Ectodermal cell (in vitro differentiated cells): ENCODE measurements around the gene SPRR2F. TPM values are rescaled to one million over a fixed set of nuclear protein-coding genes. Genes with fewer than 3 reads are reported as not detected.
"Not testable (repeated sequence)": the region's sequence is repeated elsewhere in the genome, so short reads cannot be mapped to it uniquely, and the experiment has no call there.

Experiments
- H3K27ac ChIP-seq: 2 replicates; pipeline ENCODE4 v1.7.0; 2013; ENCODE audit warnings: mild to moderate bottlenecking, low read depth, low read length; ENCODE audit not compliant: insufficient read depth, poor library complexity, severe bottlenecking
- H3K27me3 ChIP-seq: 2 replicates; pipeline ENCODE4 v1.7.0; 2013; ENCODE audit warnings: mild to moderate bottlenecking, low read length; ENCODE audit not compliant: insufficient read depth, control insufficient read depth, poor library complexity, severe bottlenecking
- H3K36me3 ChIP-seq: one replicate; pipeline ENCODE4 v1.7.0; 2013; ENCODE audit warnings: low read length; ENCODE audit not compliant: control insufficient read depth, insufficient read depth
- H3K4me1 ChIP-seq: one replicate; pipeline ENCODE4 v1.7.0; 2013; ENCODE audit warnings: low read length; ENCODE audit not compliant: control insufficient read depth, insufficient read depth
- H3K4me3 ChIP-seq: 2 replicates; pipeline ENCODE4 v1.7.0; 2013; ENCODE audit warnings: low read depth, low read length, control low read depth; ENCODE audit not compliant: insufficient read depth
- H3K9me3 ChIP-seq: 2 replicates; pipeline ENCODE4 v1.7.0; 2013; ENCODE audit warnings: mild to moderate bottlenecking, low read length, moderate library complexity; ENCODE audit not compliant: control insufficient read depth
- WGBS, 2 experiments: methylation state at CpG; one replicate each; pipeline ENCODE4 v1.1.7; 2013; ENCODE audit warnings: missing lambda C conversion rate in 2 of 2; 5-methylcytosine and 5-hydroxymethylcytosine counted together
- polyA plus RNA-seq, 4 experiments: library from polyadenylated mRNA; stranded (reverse); fragments of 50-300 nt; gene quantifications; one replicate each; pipeline ENCODE4 v1.2.3, GENCODE V29; 2013

Gene SPRR2F, protein sequence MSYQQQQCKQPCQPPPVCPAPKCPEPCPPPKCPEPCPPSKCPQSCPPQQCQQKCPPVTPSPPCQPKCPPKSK
- polyA plus RNA-seq (2013, experiment 1 of 4): not detected
- not detected for polyA plus RNA-seq (2013, experiment 2 of 4)
- not detected for polyA plus RNA-seq (2013, experiment 3 of 4)
- polyA plus RNA-seq (2013, experiment 4 of 4): not detected

DNA sequence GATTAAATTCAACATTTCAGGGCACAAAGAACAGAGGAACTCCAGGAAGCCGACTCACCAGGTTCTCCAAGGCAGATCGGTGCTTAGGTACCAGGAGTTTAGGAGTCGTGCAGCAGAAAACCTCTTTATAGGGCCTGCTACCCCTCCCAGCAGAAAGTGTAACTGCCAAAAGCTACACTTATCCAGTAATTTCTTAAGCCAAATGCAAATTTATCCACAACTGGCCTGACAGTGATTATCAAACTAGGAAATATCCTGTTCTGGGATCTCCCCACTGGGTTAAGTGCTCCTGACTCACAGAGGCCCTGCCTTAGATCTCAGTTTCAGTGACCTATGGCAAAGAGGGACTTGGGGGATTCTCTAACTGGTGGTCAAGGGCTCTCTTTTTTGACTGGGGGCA, at the start of gene SPRR2F:
TSS of gene SPRR2F (minus strand) at position 101 of the 400 bp plus-strand sequence. CDS start 783 bp downstream, outside the sequence.
- no peaks in the 10 kb centered on the region for H3K36me3 ChIP-seq
- 91 to 96% methylated on average over 3 of the region's 3 CpGs for WGBS, 2 experiments
- no peaks in the 10 kb centered on the region for H3K9me3 ChIP-seq
- no peak within 1 kb of the TSS for H3K27ac ChIP-seq
- no peaks in the 10 kb centered on the region for H3K4me1 ChIP-seq
- H3K27me3 ChIP-seq: no peaks in the 10 kb centered on the region
- no peak within 1 kb of the TSS for H3K4me3 ChIP-seq

DNA sequence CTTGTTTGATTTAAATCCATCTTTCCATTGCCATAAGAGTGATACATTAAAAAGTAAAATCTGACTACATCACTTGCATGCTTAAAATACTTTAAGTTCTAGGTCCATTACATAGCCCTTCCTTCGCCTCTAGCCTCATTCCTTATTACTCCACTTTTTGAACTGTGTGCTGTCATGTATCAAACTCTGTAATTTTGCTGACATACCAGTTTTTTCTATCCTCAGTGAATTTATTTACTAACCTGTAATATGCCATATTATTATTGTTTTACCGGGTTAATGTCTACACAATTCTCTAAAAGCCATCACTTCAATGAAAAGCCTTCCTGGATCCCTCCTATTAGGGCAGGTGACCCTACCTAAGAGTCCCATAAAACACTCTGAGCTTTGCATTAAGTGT, 42.2 kb upstream of the SPRR2F start:
- Histone ChIP-seq H3K27me3 (no peaks in the 10 kb centered on the region), H3K4me3 (no peak overlapping the region), H3K4me1 (no peaks in the 10 kb centered on the region), H3K36me3 (no peaks in the 10 kb centered on the region), H3K27ac (no peak overlapping the region), H3K9me3 (no peaks in the 10 kb centered on the region)
- 85% methylated on average over 2 of the region's 2 CpGs for WGBS, 2 experiments

DNA sequence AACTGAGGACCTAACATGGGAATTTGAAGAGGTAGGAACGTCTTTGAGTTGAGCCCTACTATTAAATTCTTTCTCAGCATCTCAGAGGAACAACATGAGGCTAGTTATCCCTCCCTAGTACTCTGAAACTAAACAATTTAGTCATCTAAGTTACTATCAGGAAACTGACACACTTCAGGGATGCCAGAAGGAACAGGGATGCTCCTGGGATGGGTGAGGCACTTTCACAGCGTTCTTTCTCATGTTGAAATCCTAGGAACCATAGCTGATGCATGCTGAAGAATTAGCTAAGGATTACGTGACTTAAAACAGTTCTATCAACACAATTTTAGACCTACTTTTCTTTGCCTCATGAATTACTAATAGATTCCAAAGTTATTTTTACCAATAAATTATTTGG, 39.2 kb upstream of the SPRR2F start:
- WGBS, 2 experiments: 83 to 86% methylated on average over 3 of the region's 3 CpGs
- Histone ChIP-seq H3K9me3 (no peaks in the 10 kb centered on the region), H3K27me3 (no peaks in the 10 kb centered on the region), H3K27ac (no peak overlapping the region), H3K4me3 (no peak overlapping the region), H3K4me1 (no peaks in the 10 kb centered on the region), H3K36me3 (no peaks in the 10 kb centered on the region)

DNA sequence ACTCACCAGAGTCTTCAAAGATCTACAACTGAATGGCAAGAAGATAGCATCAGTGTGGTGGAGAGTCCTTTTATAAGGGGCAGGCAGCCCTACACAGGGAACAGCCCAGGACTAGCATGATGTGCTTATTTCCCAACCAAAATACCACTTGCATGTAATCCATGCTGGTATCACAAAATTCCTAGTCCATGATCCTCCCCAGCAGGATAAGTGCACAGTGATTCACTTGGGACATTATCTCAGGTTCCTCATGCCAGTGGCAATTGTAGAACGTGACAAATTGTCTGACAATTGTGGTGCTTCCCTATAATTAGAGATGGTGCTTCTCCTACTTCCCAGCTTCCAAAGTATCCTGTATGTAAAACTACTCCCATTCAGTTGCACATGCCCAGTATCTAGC, 37.5 kb upstream of the SPRR2F start, which contains the start of gene SPRR2G:
TSS of gene SPRR2G (minus strand) at position 45 of the 400 bp plus-strand sequence. CDS start 780 bp downstream, outside the sequence.
- Histone ChIP-seq H3K36me3 (no peaks in the 10 kb centered on the region), H3K4me3 (no peak within 1 kb of the TSS), H3K27ac (no peak within 1 kb of the TSS), H3K4me1 (no peaks in the 10 kb centered on the region), H3K27me3 (no peaks in the 10 kb centered on the region), H3K9me3 (no peaks in the 10 kb centered on the region)
- WGBS, 2 experiments: 73 to 86% methylated on average over 1 of the region's 1 CpG

DNA sequence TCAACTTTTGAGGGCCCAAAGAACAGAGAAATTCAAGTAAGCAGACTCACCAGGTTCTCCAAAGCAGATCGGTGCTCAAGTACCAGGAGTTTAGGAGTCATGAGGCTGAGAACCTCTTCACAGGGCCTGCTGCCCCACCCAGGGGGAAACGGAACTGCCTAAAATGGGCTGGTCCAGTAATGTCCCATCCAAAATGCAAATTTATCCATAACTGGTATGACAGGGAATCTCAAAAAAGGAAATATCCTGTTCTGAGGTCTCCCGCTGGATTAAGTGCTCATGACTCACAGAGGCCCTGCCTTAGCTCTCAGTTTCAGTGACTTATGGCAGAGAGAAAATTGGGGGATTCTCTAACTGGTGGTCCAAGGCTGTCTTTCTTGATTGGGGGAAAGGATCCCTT, 28.1 kb upstream of the SPRR2F start:
- Histone ChIP-seq H3K4me3 (no peak overlapping the region), H3K36me3 (no peaks in the 10 kb centered on the region), H3K27ac (no peak overlapping the region), H3K4me1 (no peaks in the 10 kb centered on the region), H3K27me3 (no peaks in the 10 kb centered on the region), H3K9me3 (no peaks in the 10 kb centered on the region)
- WGBS, 2 experiments: 94 to 95% methylated on average over 3 of the region's 3 CpGs

DNA sequence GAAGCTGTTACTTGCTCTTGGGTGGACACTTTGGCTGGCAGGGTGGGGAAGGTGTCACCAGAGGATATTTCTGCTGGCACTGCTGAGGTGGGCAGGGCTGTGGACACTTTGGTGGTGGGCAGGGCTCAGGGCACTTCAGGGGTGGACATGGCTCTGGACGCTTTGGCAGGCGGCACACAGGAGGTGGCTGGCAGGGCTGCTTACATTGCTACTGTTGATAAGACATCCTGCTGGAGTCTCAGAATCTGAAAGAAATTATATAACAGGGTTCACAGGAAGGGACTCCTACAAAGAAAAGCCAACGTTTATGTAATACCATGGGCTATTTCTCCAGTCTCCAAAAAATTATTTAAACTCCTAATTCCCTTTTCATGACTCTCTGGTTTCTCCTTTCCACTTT, 27.2 kb upstream of the SPRR2F start:
- Histone ChIP-seq H3K4me1 (no peaks in the 10 kb centered on the region), H3K27ac (no peak overlapping the region), H3K27me3 (no peaks in the 10 kb centered on the region), H3K9me3 (no peaks in the 10 kb centered on the region), H3K4me3 (no peak overlapping the region), H3K36me3 (no peaks in the 10 kb centered on the region)
- 90 to 94% methylated on average over 3 of the region's 3 CpGs for WGBS, 2 experiments

DNA sequence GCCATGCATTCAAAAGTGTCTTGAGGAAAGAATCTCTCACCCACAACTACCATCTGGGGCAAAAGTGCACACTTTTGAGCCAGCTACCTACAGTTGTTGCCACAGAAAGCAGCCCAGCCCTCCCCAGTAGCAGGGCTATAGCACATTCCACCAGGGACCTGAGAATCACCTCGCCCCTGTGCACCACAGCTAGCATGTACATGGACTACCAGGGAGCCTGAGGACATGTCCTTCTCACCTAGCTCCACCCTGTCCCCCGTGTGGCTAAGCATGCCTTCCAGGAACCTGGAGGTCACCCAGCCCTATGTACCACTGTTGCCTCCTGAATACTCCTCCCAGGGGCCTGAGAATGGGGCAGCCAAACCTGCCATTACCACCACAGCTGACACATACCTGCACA, 20.4 kb upstream of the SPRR2F start:
- Histone ChIP-seq H3K4me3 (no peak overlapping the region), H3K4me1 (no peaks in the 10 kb centered on the region), H3K27ac (no peak overlapping the region), H3K36me3 (no peaks in the 10 kb centered on the region), H3K9me3 (no peaks in the 10 kb centered on the region), H3K27me3 (no peaks in the 10 kb centered on the region)
- WGBS, 2 experiments: 90 to 91% methylated on average over 2 of the region's 2 CpGs

DNA sequence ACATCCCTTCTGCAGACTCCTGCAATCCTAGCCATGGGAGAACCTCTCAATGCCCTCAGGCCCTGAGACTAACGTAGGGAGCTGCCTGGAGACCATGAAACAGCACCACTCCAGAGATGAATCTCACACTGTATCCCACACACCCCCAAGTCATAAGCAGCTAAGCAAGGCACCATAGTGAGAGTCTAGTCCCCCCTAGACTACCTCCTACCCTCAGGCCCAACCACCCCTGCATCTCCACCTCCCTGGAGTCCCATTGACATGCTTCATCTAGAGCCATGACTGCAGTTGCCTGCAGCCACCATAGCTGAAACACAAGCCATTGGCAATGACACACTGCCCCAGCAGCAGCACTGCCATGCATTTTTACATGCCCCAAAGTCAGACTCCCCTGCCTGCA, 20.0 kb upstream of the SPRR2F start:
- Histone ChIP-seq H3K4me1 (no peaks in the 10 kb centered on the region), H3K27me3 (no peaks in the 10 kb centered on the region), H3K9me3 (no peaks in the 10 kb centered on the region), H3K27ac (no peak overlapping the region), H3K4me3 (no peak overlapping the region), H3K36me3 (no peaks in the 10 kb centered on the region)
- WGBS, 2 experiments: 89 to 91% methylated on average over 1 of the region's 1 CpG

DNA sequence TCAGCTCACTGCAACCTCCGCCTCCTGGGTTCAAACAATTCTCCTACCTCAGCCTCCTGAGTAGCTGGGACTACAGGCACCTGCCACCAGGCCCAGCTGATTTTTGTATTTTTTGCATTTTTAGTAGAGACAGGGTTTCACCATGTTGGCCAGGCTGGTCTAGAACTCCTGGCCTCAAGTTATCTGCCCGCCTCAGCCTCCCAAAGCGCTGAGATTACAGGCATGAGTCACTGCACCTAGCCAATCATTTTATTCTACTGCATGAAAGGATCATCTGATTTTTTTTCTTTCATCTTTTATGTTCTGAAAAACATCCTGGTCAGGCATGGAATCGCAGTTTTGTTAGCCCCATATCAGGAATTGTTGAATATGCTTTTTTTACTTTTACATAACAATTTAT, 15.4 kb upstream of the SPRR2F start:
- H3K27me3 ChIP-seq, H3K9me3 ChIP-seq: not testable (repeated sequence)

DNA sequence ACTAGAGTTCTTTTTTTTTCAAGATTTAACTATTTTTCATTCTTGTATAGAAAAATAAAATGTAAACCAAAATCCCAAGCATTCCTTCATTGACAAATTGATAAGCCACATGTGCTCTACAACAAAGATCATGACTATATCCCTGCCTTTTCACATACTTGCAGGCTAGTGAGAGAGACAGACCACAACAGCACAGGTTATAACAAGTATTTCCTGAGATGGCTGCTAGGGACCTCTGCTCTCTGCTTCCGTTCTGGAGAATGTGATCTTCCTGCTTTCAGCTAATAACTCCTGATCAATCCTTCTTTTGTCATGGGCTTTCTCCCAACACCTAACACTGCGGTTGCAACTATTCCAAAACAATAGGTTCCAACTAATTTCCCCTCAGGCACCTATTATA, 14.0 kb upstream of the SPRR2F start:
- Histone ChIP-seq H3K36me3 (no peaks in the 10 kb centered on the region), H3K4me1 (peaks cover 3% of the 10 kb centered on the region), H3K4me3 (no peak overlapping the region), H3K27me3 (no peaks in the 10 kb centered on the region), H3K27ac (no peak overlapping the region), H3K9me3 (no peaks in the 10 kb centered on the region)
- 68 to 74% methylated on average over 2 of the region's 2 CpGs for WGBS, 2 experiments

More for the DNA sequence above, 15.4 kb upstream of the SPRR2F start:
- H3K4me1 ChIP-seq, H3K4me3 ChIP-seq, H3K36me3 ChIP-seq, H3K27ac ChIP-seq: not testable (repeated sequence)
- 88 to 94% methylated on average over 3 of the region's 4 CpGs for WGBS, 2 experiments

DNA sequence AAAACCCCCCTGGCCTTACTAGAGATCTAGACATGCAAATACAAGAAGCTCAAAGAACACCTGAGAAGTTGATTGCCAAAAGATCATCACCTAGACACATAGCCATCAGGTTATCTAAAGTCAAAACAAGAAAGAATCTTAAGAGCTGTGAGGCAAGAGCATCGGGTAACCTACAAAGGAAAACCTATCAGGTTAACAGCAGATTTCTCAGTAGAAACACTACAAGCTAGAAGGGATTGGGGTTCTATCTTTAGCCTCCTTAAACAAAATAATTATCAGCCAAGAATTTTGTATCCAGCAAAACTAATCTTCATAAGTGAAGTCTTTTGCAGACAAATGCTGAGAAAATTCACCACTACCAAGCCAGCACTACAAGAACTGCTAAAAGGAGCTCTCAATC, 12.2 kb upstream of the SPRR2F start:
- Histone ChIP-seq H3K4me3 (no peak overlapping the region), H3K36me3 (no peaks in the 10 kb centered on the region), H3K27ac (no peak overlapping the region), H3K27me3 (no peaks in the 10 kb centered on the region), H3K4me1 (peaks cover 3% of the 10 kb centered on the region), H3K9me3 (no peaks in the 10 kb centered on the region)
- WGBS, 2 experiments: 75 to 80% methylated on average over 1 of the region's 1 CpG
